Central memory CD4-positive, alpha-beta T cell (primary cell): ENCODE data around the gene ZNF488.

Experiments used
- DNase-seq: peaks from one replicate; pipeline ENCODE4 v3.0.0; 2022

Gene ZNF488

DNA sequence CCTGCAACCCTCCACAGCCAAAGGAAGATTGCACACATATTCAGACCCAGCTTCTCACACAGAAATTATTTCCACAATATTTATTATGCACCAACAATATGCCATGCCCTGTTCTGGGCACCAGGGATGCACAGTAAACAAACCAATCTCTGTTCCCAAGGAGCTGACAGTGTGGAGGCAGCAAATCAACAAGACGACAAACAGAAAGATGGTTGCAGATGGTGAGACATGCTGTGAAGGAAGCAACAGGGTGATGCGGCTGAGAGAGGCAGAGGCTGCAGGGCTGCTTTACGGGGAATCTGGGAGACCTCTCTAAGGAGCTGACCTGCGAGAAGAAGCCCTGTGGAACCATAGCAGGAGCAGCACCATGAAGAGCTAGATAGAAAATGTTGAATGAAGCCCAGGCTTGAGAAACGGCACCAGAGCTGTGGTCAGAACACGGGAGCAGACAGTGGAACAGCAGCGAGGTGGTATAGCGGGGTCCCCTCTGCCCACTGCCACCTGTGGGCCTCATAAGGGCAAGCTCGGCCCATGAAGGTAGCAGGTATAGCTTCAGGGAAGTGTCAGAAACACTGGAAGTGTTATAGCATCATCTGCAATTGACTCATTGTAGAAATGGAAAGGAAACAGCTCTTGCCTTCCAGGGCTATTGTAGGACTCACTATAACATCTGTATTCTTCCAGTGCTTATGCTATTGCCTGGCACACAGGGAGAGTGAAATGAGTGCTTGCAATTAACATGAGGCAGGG lies 18.5 kb downstream of the ZNF488 start:
- DNase-seq, result no peak

GRCh38 chr10:47364911-47365310 lies 19.2 kb downstream of the ZNF488 start:
- no peak for DNase-seq

DNA sequence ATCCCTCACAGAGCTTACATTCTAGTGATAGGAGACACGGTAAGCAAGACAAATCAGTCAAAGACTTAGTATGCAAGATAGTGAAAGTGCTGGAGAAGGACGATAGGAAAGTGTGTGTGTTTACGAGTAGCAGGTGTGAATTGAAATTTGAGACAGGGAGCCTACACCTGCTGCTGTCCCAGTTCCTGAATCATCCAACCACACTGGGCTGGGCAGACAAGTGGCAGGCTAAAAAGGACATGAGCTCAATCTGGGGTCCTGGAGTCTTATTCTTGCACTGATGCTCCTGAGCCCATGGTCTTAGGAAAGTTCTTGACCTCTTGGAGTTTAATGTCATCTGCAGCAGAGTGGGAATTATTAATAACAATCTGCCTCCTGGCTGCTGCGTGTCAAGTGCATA lies 19.7 kb downstream of the ZNF488 start:
- DNase-seq, result no peak

DNA sequence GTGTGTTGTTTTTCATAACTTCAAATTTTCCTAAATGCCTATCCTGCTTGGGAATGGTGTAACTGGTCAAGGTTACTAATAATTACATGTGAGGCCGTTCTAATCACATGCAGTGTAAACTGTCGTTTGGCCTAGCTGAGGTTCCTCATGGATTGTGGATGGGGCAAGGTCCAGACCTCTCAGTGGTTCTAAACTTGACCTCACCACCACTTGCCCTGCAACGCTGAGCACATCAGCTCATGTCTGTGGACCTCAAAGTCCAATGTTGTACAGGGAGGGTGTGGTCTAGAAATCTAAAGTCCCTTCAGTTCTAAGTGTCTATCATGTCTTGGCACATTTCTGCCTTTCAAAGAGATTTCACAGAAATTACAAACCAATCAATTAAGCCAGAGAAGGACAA lies 20.3 kb downstream of the ZNF488 start:
- no peak for DNase-seq

DNA sequence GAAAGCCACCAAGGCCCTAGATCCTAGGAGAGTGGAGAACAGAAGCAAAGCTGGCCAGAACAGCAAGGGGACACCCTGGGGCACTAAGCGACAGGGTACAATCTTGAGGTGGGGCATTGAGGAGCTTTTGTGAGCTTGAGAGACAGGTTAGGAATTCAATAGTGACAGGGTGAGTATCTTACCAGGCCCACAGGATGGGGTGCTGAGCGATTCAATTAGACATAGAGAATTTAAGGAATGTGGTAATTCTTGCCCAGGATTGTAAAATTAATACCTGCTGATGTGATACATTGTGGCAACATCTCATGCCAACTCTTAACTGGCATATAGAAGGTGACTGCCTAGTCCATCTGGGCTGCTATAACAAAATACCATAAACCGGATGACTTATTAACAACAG lies 21.9 kb downstream of the ZNF488 start:
- DNase-seq, result no peak

- DNase-seq, result no peak
Observed at GRCh38 chr10:47361293-47361692, 22.8 kb downstream of the ZNF488 start.

DNA sequence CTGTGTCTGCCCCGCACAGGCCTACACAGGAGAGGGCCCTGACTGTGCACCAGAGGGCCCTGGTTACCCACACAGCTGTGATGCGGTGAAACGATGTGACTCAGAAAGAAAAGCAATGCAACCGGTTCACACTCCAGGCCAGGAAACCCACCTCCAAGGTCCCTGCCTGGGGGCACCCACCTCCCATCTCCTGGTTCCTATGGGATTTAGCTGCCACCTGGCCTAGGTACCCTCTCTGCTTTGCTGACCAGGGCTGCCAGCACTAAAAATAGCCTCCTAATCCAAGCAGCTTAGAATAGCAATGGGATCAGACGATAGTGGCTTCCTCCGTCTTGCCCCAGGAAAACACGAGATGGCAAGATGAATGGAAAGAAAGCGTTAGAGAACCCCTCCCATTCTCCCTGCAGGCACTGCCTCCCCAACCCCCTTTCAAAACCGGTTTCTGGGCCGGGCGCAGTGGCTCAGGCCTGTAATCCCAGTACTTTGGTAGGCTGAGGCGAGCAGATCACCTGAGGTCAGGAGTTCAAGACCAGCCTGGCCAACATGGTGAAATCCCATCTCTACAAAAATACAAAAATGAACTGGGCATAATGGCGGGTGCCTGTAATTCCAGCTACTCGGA lies 23.6 kb downstream of the ZNF488 start:
- DNase-seq, result no peak

GRCh38 chr10:47359626-47360418 lies 24.3 kb downstream of the ZNF488 start:
- no peak for DNase-seq

DNA sequence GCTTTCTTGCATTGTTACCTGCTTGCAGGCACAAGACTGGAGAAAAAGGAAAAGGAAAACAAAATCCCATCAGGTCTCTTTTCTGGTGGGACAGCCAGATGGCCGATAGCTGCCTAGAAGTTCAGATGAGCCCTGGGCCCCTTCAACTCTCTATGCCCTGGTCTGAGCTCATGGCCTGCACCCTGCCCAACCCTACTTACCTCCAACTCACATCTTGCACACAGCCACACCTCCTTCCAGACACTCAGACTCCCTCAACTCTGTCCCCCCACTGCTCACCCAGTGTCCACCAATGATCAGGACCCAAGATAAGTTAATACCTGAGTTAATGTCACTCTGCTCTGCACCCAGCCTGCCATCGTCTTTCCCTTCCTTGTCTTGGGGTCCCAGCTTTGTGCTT lies 25.0 kb downstream of the ZNF488 start:
- DNase-seq, result no peak

DNA sequence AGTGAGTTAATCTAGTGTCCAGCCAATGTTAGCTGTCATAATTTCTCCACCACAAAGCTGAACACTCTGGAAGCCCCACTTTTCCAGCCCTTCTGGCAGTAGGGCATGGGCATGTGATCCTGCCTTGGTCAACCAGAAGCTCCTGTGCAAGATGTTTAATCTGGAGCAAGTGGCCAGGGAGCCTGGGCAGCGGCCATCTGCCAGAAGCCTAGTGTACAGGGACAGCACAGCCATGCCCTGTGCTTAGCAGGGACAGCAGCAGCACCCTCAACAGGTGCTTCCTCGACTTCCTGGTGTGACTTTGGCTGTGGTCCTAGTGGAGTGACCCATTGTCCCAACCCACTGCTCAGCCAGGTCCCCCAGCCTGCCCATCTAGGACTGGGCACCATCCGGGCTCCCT lies 25.6 kb downstream of the ZNF488 start:
- DNase-seq, result no peak

DNA sequence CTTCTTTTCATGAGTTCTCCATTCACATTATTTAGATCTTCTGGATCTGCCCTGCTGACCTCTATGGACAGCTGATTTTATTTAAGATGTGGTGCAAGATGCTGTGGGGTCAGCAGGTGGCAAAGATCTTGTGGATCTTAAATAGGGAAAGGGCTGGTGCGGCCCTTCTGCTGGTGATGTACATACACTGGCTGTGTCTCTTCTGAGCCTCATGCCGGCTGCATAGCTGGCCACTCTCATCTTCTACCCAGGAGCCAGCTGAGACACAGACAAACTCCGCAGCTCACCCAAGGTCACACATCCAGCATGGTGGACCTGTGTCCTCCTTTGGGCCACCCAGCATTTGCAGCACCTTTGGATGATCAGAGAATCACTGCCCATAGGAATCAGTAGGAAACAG lies 26.2 kb downstream of the ZNF488 start:
- DNase-seq, result no peak

GRCh38 chr10:47357131-47357582 lies 26.9 kb downstream of the ZNF488 start:
- no peak for DNase-seq

DNA sequence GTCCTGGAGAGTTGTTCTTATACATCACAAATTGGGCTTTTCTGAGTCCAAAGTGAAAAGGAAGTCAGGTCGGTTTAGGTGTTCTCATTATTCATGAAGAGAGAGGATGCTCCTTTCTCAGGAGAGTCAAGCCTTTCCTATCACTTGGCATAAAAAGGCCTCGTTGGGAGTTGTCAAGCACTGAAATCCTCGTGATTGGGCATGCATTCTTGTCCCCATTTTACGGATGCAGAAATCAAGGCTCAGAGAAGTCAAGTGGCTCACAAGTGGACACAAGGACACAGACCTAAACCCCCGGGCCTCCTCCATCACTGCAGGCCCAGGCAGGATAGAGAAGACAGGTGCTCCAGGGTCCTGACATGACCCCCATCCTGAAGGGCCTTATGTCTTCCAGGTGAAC lies 27.4 kb downstream of the ZNF488 start:
- DNase-seq, result no peak

GRCh38 chr10:47354900-47355299 lies 29.2 kb downstream of the ZNF488 start:
- no peak for DNase-seq

DNA sequence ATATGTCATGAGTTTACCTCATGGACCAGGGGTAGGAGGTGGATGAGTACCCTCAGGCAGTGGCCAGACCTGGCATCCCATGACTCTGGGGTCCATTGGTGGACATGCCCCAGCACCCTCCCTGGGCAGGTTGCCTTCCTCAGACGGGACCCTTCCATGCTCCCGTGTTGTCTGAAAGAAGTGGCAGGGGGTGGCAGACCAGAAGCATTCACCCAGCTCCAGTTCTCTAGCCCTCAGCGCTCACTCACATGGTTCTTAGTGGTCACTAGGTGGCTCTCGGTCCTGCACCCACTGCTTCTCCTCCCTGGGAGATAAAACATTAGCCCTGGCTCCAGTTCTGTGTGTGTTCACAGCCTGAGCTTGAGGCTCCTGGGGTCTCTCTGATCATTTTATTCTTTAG lies 29.9 kb downstream of the ZNF488 start:
- DNase-seq, result no peak

GRCh38 chr10:47353351-47353750 lies 30.7 kb downstream of the ZNF488 start:
- DNase-seq, result no peak

GRCh38 chr10:47351899-47352815 lies 31.9 kb downstream of the ZNF488 start:
- DNase-seq, result no peak

DNA sequence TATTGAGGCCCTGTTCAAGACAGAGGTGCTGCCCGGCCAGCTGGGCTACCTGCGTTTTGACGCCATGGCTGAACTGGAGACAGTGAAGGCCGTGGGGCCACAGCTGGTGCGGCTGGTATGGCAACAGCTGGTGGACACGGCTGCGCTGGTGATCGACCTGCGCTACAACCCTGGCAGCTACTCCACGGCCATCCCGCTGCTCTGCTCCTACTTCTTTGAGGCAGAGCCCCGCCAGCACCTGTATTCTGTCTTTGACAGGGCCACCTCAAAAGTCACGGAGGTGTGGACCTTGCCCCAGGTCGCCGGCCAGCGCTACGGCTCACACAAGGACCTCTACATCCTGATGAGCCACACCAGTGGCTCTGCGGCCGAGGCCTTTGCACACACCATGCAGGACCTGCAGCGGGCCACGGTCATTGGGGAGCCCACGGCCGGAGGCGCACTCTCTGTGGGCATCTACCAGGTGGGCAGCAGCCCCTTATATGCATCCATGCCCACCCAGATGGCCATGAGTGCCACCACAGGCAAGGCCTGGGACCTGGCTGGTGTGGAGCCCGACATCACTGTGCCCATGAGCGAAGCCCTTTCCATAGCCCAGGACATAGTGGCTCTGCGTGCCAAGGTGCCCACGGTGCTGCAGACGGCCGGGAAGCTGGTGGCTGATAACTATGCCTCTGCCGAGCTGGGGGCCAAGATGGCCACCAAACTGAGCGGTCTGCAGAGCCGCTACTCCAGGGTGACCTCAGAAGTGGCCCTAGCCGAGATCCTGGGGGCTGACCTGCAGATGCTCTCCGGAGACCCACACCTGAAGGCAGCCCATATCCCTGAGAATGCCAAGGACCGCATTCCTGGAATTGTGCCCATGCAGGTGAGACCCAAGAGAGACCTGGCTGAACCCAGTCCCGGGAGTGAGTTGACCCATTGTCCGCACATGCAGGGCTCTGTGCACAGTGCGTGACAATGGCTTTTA lies 33.1 kb downstream of the ZNF488 start:
- no peak for DNase-seq

- DNase-seq, result no peak
Observed at GRCh38 chr10:47349941-47350371, 34.1 kb downstream of the ZNF488 start.

- no peak for DNase-seq
Observed at GRCh38 chr10:47349516-47349915, 34.6 kb downstream of the ZNF488 start.
